Activated CD8-positive, alpha-beta memory T cell treated with anti-CD3 and anti-CD28 coated beads for 48 hours (primary cell): Measurements from ENCODE around the gene TRAF7.

Experiments
- DNase-seq, 3 experiments: peaks; one replicate each; pipeline ENCODE4 v3.0.0-alpha.2; 2020; ENCODE audit warnings: low read depth in 2 of 3, low spot score in 2 of 3

The TRAF7 gene

GRCh38 chr16:2213817-2214718, 58.5 kb downstream of the TRAF7 start:
- no peak for DNase-seq

- DNase-seq, result no peak
Measured at GRCh38 chr16:2214719-2214968, 59.1 kb downstream of the TRAF7 start, which contains the start of gene PGP. Gene PGP (minus strand): TSS chr16:2214840. CDS start chr16:2214777, 63 bp downstream.

- DNase-seq, result no peak
Measured at GRCh38 chr16:2216330-2216729, 60.7 kb downstream of the TRAF7 start.

- peak; percentile 97 to 99 (median 98) for DNase-seq
Measured at GRCh38 chr16:2223221-2223941, 67.8 kb downstream of the TRAF7 start, which contains the start of gene E4F1. Gene E4F1 (plus strand): TSS chr16:2223591. CDS start chr16:2223614, 23 bp downstream.

- no peak for DNase-seq
Measured at GRCh38 chr16:2223942-2224486, 68.4 kb downstream of the TRAF7 start.

- no peak for DNase-seq
Measured at GRCh38 chr16:2226245-2226793, 70.7 kb downstream of the TRAF7 start.

GRCh38 chr16:2226918-2227317, 71.3 kb downstream of the TRAF7 start:
- DNase-seq, result no peak
